CD4-positive, alpha-beta T cell (primary cell): ENCODE results near the gene PARVB. TPM values are rescaled to one million over a fixed set of nuclear protein-coding genes. Genes with fewer than 3 reads are reported as not detected.

ENCODE experiments used
- ATAC-seq: fragments of 200-7000 bp; cut with Tn5 transposase; one replicate; pipeline ENCODE4 v1.10.0; 2022; ENCODE audit warnings: mild to moderate bottlenecking; ENCODE audit not compliant: poor library complexity
- CTCF ChIA-PET: fragments of 350-600 bp; sonication (Branson Sonifier 250); formaldehyde crosslinking; loops from one replicate; lab custom pipeline; 2021; ENCODE audit warnings: antibody characterized with exemption, inconsistent platforms; lab: Charles Lee
- POLR2A ChIA-PET: fragments of 350-600 bp; sonication (Branson Sonifier 250); formaldehyde crosslinking; loops from one replicate; lab custom pipeline; 2021; ENCODE audit warnings: antibody characterized with exemption, inconsistent platforms; lab: Charles Lee
- DNase-seq, 14 experiments: peaks; one replicate each; pipeline ENCODE4 v3.0.0-alpha.2; 2013 to 2020; ENCODE audit warnings: mixed read lengths in 2 of 14
- H3K27ac ChIP-seq, 2 donors: one replicate each; pipeline versions ENCODE4 v1.5.1 to v1.7.0; 2013; ENCODE audit warnings: low read length in 2 of 2, low read depth in 1 of 2, mild to moderate bottlenecking in 1 of 2
- H3K27me3 ChIP-seq, 2 experiments: 1 replicate in 1 of 2; 2 replicates in 1 of 2; pipeline versions ENCODE4 v1.6.1 to v1.7.0; 2013; ENCODE audit warnings: low read length in 2 of 2, control low read depth in 1 of 2, mild to moderate bottlenecking in 1 of 2, moderate library complexity in 1 of 2; ENCODE audit not compliant: insufficient read depth in 2 of 2, control insufficient read depth in 1 of 2
- H3K36me3 ChIP-seq: one replicate; pipeline ENCODE4 v1.6.1; 2013; ENCODE audit warnings: low read length, control low read depth; ENCODE audit not compliant: insufficient read depth
- H3K4me1 ChIP-seq: one replicate; pipeline ENCODE4 v1.6.1; 2013; ENCODE audit warnings: low read length, control low read depth; ENCODE audit not compliant: insufficient read depth
- H3K4me3 ChIP-seq: one replicate; pipeline ENCODE4 v1.5.1; 2013; ENCODE audit warnings: mild to moderate bottlenecking, low read length, moderate library complexity
- H3K9me3 ChIP-seq, 2 experiments: 1 replicate in 1 of 2; 2 replicates in 1 of 2; pipeline versions ENCODE4 v1.6.1 to v1.7.0; 2013; ENCODE audit warnings: low read length in 2 of 2, mild to moderate bottlenecking in 2 of 2, control low read depth in 1 of 2, moderate library complexity in 1 of 2; ENCODE audit not compliant: control insufficient read depth in 1 of 2, insufficient read depth in 1 of 2
- H3K27ac Mint-ChIP-seq: one replicate; pipeline ENCODE4 v1.8.0; 2020; ENCODE audit warnings: mixed read lengths
- H3K27me3 Mint-ChIP-seq: one replicate; pipeline ENCODE4 v1.8.0; 2021; ENCODE audit warnings: mixed read lengths
- H3K36me3 Mint-ChIP-seq: one replicate; pipeline ENCODE4 v1.8.0; 2021; ENCODE audit warnings: low read depth, mixed read lengths
- H3K4me1 Mint-ChIP-seq: one replicate; pipeline ENCODE4 v1.8.0; 2021; ENCODE audit warnings: low read depth, mixed read lengths
- H3K4me3 Mint-ChIP-seq: one replicate; pipeline ENCODE4 v1.8.0; 2020; ENCODE audit warnings: mild to moderate bottlenecking, mixed read lengths
- H3K9me3 Mint-ChIP-seq: one replicate; pipeline ENCODE4 v1.8.0; 2020; ENCODE audit warnings: mixed read lengths
- intact Hi-C, 2 experiments: fragments of 100-400 bp; cut with DNase I in 1 of 2; cut with micrococcal nuclease in 1 of 2; formaldehyde crosslinking; loops; one replicate each; pipeline versions ENCODE4 v1.15.1 to v1.9.0; 2023 to 2025; cut with DNase I, micrococcal nuclease
- total RNA-seq, 174 experiments: library from RNA in 2 of 174; stranded (reverse) in 2 of 174; gene quantifications; one replicate each; pipeline ENCODE4 v1.2.3 and lab custom pipeline; 2021 to 2026
- TF ChIP-seq, protein P1 (sequence below): fragments of 200-600 bp; IDR thresholded peaks from one replicate; pipeline ENCODE4 v1.8.0; 2022; ENCODE audit warnings: antibody characterized with exemption, mild to moderate bottlenecking

PARVB gene
- total RNA-seq, 2 experiments from 2014 or later, result 6.2 to 6.4 TPM

DNA sequence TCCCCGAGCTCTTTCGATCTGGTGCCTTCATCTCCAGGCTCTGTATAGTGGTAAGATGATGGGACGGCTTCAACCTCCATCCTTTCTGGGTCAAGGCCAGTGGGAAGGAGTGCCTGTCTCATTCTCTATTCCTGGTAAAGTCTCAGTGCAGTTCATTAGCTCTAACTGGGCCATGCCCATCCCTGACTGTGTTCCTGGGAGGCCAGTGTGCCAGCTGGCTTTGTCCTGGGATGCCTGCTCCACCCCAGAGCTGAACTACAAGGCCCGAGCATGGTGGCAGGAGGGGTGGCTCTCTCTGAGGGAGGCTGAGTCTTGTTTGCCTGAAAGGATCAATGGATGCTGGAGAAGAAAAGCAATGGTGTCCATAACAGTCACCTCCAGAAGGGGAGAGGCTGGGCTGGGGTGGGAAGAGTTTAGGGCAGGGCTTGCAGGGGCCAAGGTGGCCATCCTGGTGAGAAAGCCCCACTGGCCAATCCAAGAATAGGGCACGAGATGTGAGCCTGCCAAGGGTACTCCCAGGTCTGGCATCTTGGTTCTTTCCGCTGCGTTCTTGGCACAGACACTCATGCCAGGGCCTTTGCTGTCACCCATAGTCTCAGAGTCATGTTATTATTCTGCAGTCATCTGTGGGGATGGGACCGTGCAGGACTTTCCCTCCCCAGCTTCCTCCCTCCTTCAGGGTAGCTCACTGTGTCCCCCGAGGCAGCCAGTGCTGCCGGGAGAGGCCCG, 60.1 kb downstream of the PARVB start:
- H3K9me3 ChIP-seq, result peaks cover 0 to 12% of the 10 kb centered on the region in 2 experiments
- H3K27me3 ChIP-seq, result no peaks in the 10 kb centered on the region
- Mint-ChIP-seq H3K27me3 (no peaks in the 10 kb centered on the region), H3K27ac (no peak overlapping the region), H3K4me3 (no peak overlapping the region), H3K9me3 (no peaks in the 10 kb centered on the region), H3K4me1 (no peaks in the 10 kb centered on the region), H3K36me3 (no peaks in the 10 kb centered on the region)
- ChIA-PET CTCF (no interaction called here), POLR2A (no interaction called here)
- intact Hi-C loops, result loop anchor here in 1 of 2 experiments (2.0 to 5.0 kb wide), 2 partner anchors 91 to 98 kb away; partner anchors contain the start of gene PARVG
- H3K4me3 ChIP-seq, result no peak overlapping the region
- peaks cover 5% of the 10 kb centered on the region for H3K4me1 ChIP-seq
- ATAC-seq (no peak), DNase-seq (no peak)
- H3K27ac ChIP-seq, result no peak overlapping the region
- H3K36me3 ChIP-seq, result no peaks in the 10 kb centered on the region
- TF ChIP-seq, protein P1, sequence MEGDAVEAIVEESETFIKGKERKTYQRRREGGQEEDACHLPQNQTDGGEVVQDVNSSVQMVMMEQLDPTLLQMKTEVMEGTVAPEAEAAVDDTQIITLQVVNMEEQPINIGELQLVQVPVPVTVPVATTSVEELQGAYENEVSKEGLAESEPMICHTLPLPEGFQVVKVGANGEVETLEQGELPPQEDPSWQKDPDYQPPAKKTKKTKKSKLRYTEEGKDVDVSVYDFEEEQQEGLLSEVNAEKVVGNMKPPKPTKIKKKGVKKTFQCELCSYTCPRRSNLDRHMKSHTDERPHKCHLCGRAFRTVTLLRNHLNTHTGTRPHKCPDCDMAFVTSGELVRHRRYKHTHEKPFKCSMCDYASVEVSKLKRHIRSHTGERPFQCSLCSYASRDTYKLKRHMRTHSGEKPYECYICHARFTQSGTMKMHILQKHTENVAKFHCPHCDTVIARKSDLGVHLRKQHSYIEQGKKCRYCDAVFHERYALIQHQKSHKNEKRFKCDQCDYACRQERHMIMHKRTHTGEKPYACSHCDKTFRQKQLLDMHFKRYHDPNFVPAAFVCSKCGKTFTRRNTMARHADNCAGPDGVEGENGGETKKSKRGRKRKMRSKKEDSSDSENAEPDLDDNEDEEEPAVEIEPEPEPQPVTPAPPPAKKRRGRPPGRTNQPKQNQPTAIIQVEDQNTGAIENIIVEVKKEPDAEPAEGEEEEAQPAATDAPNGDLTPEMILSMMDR, result no peak

DNA sequence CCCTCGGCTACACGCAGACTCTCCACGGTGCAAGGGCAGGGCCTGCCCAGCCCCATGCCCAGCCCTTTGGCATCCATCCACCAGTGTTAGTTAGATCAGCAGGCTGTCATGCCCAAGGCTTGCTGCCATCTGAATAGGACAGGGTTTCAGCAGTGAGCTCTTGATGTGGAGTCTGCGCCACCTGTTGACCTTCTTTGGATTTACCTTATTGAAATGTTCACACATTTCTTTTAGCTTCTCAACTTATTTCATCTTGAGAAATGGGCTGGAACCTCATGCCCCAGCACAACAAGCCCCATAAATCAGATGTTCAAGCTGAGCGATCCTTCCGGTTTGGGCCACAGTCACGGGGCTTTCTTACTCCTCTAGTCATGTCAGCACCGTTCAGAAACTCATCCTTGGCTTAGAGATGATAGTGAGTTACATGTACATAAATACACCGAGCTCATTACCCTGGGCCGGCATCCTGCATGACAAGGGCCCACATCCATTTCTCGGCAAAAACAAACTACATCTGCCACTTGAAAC, 61.7 kb downstream of the PARVB start:
- H3K27ac Mint-ChIP-seq, result no peak overlapping the region
- H3K4me1 Mint-ChIP-seq, result no peaks in the 10 kb centered on the region
- H3K36me3 Mint-ChIP-seq, result no peaks in the 10 kb centered on the region
- H3K9me3 Mint-ChIP-seq, result no peaks in the 10 kb centered on the region
- no peak overlapping the region for H3K27ac ChIP-seq
- no peak overlapping the region for H3K4me3 Mint-ChIP-seq
- peaks cover 5% of the 10 kb centered on the region for H3K4me1 ChIP-seq
- TF ChIP-seq, protein P1, result no peak
- no peaks in the 10 kb centered on the region for H3K27me3 Mint-ChIP-seq
- peaks cover 0 to 12% of the 10 kb centered on the region in 2 experiments for H3K9me3 ChIP-seq
- DNase-seq, result peak in 4 of 14 experiments; percentile 16 to 57 (median 50)
- POLR2A ChIA-PET, result interaction anchor here (1.6 kb wide), 1 partner anchor 92 kb away, joined by 4 read pairs; no protein-coding TSS in a partner anchor
- H3K36me3 ChIP-seq, result no peaks in the 10 kb centered on the region
- CTCF ChIA-PET, result interaction anchor here (0.9 to 1.3 kb wide), 2 partner anchors 93 to 96 kb away, joined by 4 to 15 read pairs; no protein-coding TSS in a partner anchor
- ATAC-seq, result no peak
- intact Hi-C loops, result loop anchor here (1.0 to 2.0 kb wide), 2 partner anchors 93 kb away; no protein-coding TSS in a partner anchor
- H3K27me3 ChIP-seq, result no peaks in the 10 kb centered on the region
- no peak overlapping the region for H3K4me3 ChIP-seq

DNA sequence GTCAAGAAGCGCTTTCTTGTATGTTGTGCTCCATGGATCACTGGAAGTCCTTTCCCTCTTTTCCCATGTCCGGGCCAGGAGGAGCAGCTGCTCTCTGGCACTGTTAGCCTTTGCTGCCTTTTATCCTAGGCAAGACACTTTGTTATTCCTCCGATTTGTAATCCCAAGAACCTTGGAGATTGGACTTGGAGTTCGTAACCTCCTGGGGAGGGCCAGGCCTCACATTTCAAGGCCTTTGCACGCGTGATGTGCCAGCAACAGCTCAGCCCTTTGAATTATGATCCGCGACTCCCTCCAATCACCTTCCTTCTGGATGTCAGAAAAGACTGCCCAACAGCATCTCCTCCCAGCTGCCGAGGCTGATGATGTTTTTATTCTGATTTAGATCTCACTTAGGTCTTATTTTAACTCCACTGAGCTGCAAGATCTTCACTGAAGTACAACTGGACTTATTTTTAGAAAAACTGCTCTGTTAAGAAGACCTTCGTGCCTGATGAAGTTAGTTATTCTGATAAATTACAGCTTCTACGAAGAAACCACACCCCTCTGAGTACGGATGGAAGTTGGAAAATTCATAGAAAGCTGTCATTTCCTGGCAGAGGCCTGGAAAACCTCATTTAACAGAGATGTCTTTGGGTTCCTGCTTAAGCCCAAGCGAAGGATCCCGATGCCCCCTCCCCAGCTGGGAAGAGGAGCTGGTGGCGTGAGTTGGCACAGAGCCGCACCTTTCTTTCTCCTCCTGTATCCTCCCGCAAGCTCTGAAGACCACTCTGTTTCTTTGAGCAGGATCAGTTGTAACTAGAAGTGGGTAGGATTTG, 62.4 kb downstream of the PARVB start:
- Histone ChIP-seq H3K9me3 (peaks cover 0 to 12% of the 10 kb centered on the region in 2 experiments), H3K27me3 (no peaks in the 10 kb centered on the region), H3K27ac (no peak overlapping the region), H3K4me3 (no peak overlapping the region), H3K36me3 (no peaks in the 10 kb centered on the region), H3K4me1 (peaks cover 3% of the 10 kb centered on the region)
- H3K36me3 Mint-ChIP-seq, result no peaks in the 10 kb centered on the region
- intact Hi-C loops, result no loop called here
- H3K27ac Mint-ChIP-seq, result no peak overlapping the region
- no peak overlapping the region for H3K4me3 Mint-ChIP-seq
- ChIA-PET POLR2A (interaction anchor here (1.6 kb wide), 1 partner anchor 93 kb away, joined by 4 read pairs; no protein-coding TSS in a partner anchor), CTCF (interaction anchor here (0.9 to 1.3 kb wide), 3 partner anchors 93 to 96 kb away, joined by 3 to 15 read pairs (median 4); no protein-coding TSS in a partner anchor)
- ATAC-seq, result no peak
- no peaks in the 10 kb centered on the region for H3K4me1 Mint-ChIP-seq
- H3K27me3 Mint-ChIP-seq, result no peaks in the 10 kb centered on the region
- TF ChIP-seq, protein P1, result no peak
- no peak for DNase-seq
- H3K9me3 Mint-ChIP-seq, result no peaks in the 10 kb centered on the region
